HepG2 (cell line): ENCODE results near the gene SCAI. TPM values are rescaled to one million over a fixed set of nuclear protein-coding genes. Genes with fewer than 3 reads are reported as not detected.

Source experiments
- ATAC-seq: fragments of 200-7000 bp; cut with Tn5 transposase; 3 replicates; pipeline ENCODE4 v1.9.1; 2020; ENCODE audit warnings: mild to moderate bottlenecking, moderate library complexity
- BruUV-seq: library from RNA; stranded (reverse); fragments of 400-500 nt; replicated peaks from 2 replicates; lab custom pipeline; 2021; lab: Mats Ljungman, UMichigan
- CTCF ChIA-PET: fragments of 300-600 bp; formaldehyde crosslinking; extraction: SDS; loops from one replicate; lab custom pipeline; 2021; ENCODE audit warnings: low total read pairs, inconsistent platforms, low intra/inter-chr PET ratio; lab: Yijun Ruan, JAX
- POLR2A ChIA-PET: fragments of 350-600 bp; sonication (Branson Sonifier 250); formaldehyde crosslinking; loops from one replicate; lab custom pipeline; 2020; ENCODE audit warnings: antibody characterized with exemption, inconsistent platforms; lab: Yijun Ruan, JAX
- DNase-seq: peaks from one replicate; pipeline ENCODE4 v3.0.0-alpha.2; 2015; ENCODE audit warnings: low spot score
- FAIRE-seq: peaks from 3 replicates; lab custom pipeline; 2011; peaks lifted over from hg19 to GRCh38; lab: Jason Lieb, UNC
- H2AFZ ChIP-seq: one replicate; pipeline ENCODE4 v1.6.1; 2011; ENCODE audit warnings: low read length, inconsistent platforms
- H3K27ac ChIP-seq: fragments of 300-600 bp; 3 replicates; pipeline ENCODE4 v1.8.0; 2011; ENCODE audit warnings: mixed run types, mild to moderate bottlenecking, mixed read lengths, low read length, inconsistent platforms; ENCODE audit not compliant: insufficient read depth; ENCODE audit errors: extremely low read length
- H3K27me3 ChIP-seq, 2 experiments: fragments of 200-600 bp in 1 of 2; 2 replicates in 1 of 2; 3 replicates in 1 of 2; pipeline versions ENCODE4 v1.6.0 to v1.8.0; 2011; ENCODE audit warnings: low read length in 2 of 2, mild to moderate bottlenecking in 2 of 2, moderate library complexity in 2 of 2, inconsistent platforms in 1 of 2; ENCODE audit not compliant: insufficient read depth in 2 of 2, control insufficient read depth in 1 of 2
- H3K36me3 ChIP-seq, 2 experiments: fragments of 200-600 bp in 1 of 2; replicated peaks in 1 of 2; 2 replicates in 1 of 2; 3 replicates in 1 of 2; pipeline versions ENCODE4 v1.5.1 to v1.8.0; 2011; ENCODE audit warnings: low read length in 2 of 2, inconsistent platforms in 1 of 2; ENCODE audit not compliant: insufficient read depth in 2 of 2, control insufficient read depth in 1 of 2
- H3K4me1 ChIP-seq: 2 replicates; pipeline ENCODE4 v1.5.1; 2012; ENCODE audit warnings: low read length, inconsistent platforms; ENCODE audit not compliant: insufficient read depth
- H3K4me2 ChIP-seq: 2 replicates; pipeline ENCODE4 v1.6.0; 2011; ENCODE audit warnings: low read depth, low read length, inconsistent platforms
- H3K4me3 ChIP-seq, 3 experiments: fragments of 200-600 bp in 1 of 3; sonication (generic), shearing (Covaris generic) in 1 of 3; replicated peaks in 1 of 3; 2 replicates each; pipeline ENCODE4 v1.5.1; 2011 to 2016; ENCODE audit warnings: low read length in 3 of 3, inconsistent platforms in 2 of 3, low read depth in 2 of 3, mild to moderate bottlenecking in 2 of 3, control low read depth in 1 of 3, mixed read lengths in 1 of 3; ENCODE audit not compliant: insufficient read depth in 1 of 3
- H3K79me2 ChIP-seq: one replicate; pipeline ENCODE4 v1.6.1; 2011; ENCODE audit warnings: low read length, inconsistent platforms; ENCODE audit not compliant: insufficient read depth
- H3K9ac ChIP-seq: 2 replicates; pipeline ENCODE4 v1.6.0; 2011; ENCODE audit warnings: mild to moderate bottlenecking, low read depth, low read length, inconsistent platforms; ENCODE audit not compliant: insufficient read depth
- H3K9me3 ChIP-seq: 2 replicates; pipeline ENCODE4 v1.5.1; 2012; ENCODE audit warnings: mild to moderate bottlenecking, low read length
- H4K20me1 ChIP-seq: 2 replicates; pipeline ENCODE4 v1.6.0; 2011; ENCODE audit warnings: inconsistent platforms, mild to moderate bottlenecking, low read length, moderate library complexity; ENCODE audit not compliant: insufficient read depth
- FOXP1 ChIP-seq, 2 experiments: fragments of 450-650 bp in 1 of 2; IDR thresholded peaks; 2 replicates each; pipeline ENCODE4 v1.6.1; 2017 to 2018; ENCODE audit warnings: antibody characterized with exemption in 1 of 2
- HNRNPH1 ChIP-seq: fragments of 200-400 bp; formaldehyde crosslinking; optimal IDR thresholded peaks from 2 replicates; pipeline ENCODE3; 2017; ENCODE audit warnings: mild to moderate bottlenecking, low read depth, low read length
- POLR2G ChIP-seq: fragments of 200-400 bp; formaldehyde crosslinking; IDR thresholded peaks from 2 replicates; pipeline ENCODE4 v1.6.1; 2018; ENCODE audit warnings: mild to moderate bottlenecking, low read depth, low read length, moderate library complexity
- ZBTB7B ChIP-seq: sonication (generic); formaldehyde crosslinking; IDR thresholded peaks from 2 replicates; pipeline ENCODE4 v1.4.0; 2020; ENCODE audit warnings: missing genetic modification reagents
- ZNF629 ChIP-seq: sonication (generic); formaldehyde crosslinking; conservative IDR thresholded peaks from 2 replicates; pipeline ENCODE4 v1.5.0; 2020; ENCODE audit warnings: missing genetic modification reagents
- WGBS: methylation state at CpG from one replicate; pipeline ENCODE4 v1.1.6; 2017; ENCODE audit warnings: low lambda C conversion rate; 5-methylcytosine and 5-hydroxymethylcytosine counted together
- in situ Hi-C: cut with HindIII; loops from 2 replicates; pipeline ENCODE4 v1.10.0; 2017; ENCODE audit warnings: low pct_unique_long_range_greater_than_20kb; ENCODE audit not compliant: extremely low pct_ligation_motif_present
- intact Hi-C: fragments of 100-400 bp; cut with micrococcal nuclease; formaldehyde crosslinking; loops from one replicate; pipeline ENCODE4 v1.10.0; 2022; ENCODE audit not compliant: unreplicated experiment
- polyA plus RNA-seq, 8 experiments: library from polyadenylated mRNA; depleted of rRNA in 3 of 8; stranded (reverse) in 7 of 8; unstranded in 1 of 8; fragments of >200 nt; fragmentation: Illumina TruSeq in 4 of 8; extraction: Trizol in 4 of 8; gene quantifications; 2 replicates each; pipeline versions ENCODE4 v1.2.1 to v1.2.3, GENCODE V29; 2011 to 2016; ENCODE audit warnings: low read depth in 4 of 8, missing spikeins in 1 of 8, mixed read lengths in 1 of 8; ENCODE audit not compliant: insufficient read depth in 1 of 8
- total RNA-seq, 5 experiments: library from RNA; depleted of rRNA; stranded (reverse); fragments of >200 nt; fragmentation: Illumina TruSeq; extraction: Trizol; gene quantifications; 2 replicates each; pipeline ENCODE4 v1.2.3, GENCODE V29; 2016; ENCODE audit warnings: low read depth in 1 of 5
- TF ChIP-seq, protein P1 (sequence below): sonication (generic); formaldehyde crosslinking; IDR thresholded peaks from 2 replicates; pipeline ENCODE4 v1.8.0; 2022; ENCODE audit warnings: mild to moderate bottlenecking, missing genetic modification reagents, borderline replicate concordance

SCAI gene
- total and polyA plus RNA-seq, 2 of the 13 experiments (the other 11 are each of a cell fraction or from before 2014, with no cell fraction given): 4.4 to 8.4 TPM

DNA sequence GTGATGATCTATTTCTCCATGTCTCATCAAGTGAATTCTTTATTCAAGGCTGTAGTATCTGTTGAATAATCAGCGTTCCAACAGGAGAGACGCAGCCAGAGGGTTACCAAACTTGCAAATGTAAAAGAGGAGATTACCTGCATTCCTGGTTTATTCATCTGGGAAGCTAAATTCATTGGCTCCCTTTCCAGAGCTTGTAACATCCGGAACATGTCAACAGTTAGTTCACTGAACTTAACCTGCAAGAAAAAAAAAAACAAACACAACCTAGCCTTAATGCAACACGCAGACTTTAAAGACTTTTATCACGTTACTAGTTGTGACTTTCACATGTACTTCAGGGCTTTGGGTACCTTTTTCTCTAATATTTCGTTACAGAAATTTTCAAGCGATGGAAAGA, 140.0 kb downstream of the SCAI start:
- no peak for TF ChIP-seq FOXP1 (IDR thresholded peaks at IDR 0.05)
- TF ChIP-seq FOXP1 (CRISPR knock-in tag; IDR thresholded peaks at IDR 0.05): no peak
- TF ChIP-seq, protein P1, sequence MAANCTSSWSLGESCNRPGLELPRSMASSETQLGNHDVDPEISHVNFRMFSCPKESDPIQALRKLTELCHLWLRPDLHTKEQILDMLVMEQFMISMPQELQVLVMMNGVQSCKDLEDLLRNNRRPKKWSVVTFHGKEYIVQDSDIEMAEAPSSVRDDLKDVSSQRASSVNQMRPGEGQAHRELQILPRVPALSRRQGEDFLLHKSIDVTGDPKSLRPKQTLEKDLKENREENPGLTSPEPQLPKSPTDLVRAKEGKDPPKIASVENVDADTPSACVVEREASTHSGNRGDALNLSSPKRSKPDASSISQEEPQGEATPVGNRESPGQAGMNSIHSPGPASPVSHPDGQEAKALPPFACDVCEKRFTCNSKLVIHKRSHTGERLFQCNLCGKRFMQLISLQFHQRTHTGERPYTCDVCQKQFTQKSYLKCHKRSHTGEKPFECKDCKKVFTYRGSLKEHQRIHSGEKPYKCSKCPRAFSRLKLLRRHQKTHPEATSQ (CRISPR knock-in tag): no peak
- TF ChIP-seq HNRNPH1: no peak
- no peak for TF ChIP-seq POLR2G
- Histone ChIP-seq H3K4me2 (no peak overlapping the region), H3K36me3 (peaks cover 2 to 11% of the 10 kb centered on the region in 2 experiments; a peak in 3 of 5 replicates), H3K79me2 (no peaks in the 10 kb centered on the region), H4K20me1 (no peaks in the 10 kb centered on the region), H3K27ac (no peak overlapping the region), H3K4me3 (no peak overlapping the region), H3K27me3 (no peaks in the 10 kb centered on the region), H2AFZ (no peak overlapping the region), H3K9ac (no peak overlapping the region), H3K4me1 (no peaks in the 10 kb centered on the region), H3K9me3 (no peaks in the 10 kb centered on the region)
- ChIA-PET CTCF (no interaction called here), POLR2A (no interaction called here)
- intact Hi-C loops: no loop called here
- BruUV-seq: no TSS peak
- ATAC-seq: no peak
- no peak for FAIRE-seq
- in situ Hi-C loops: no loop called here
- 95% methylated on average over 7 of the region's 7 CpGs for WGBS
- DNase-seq: no peak

DNA sequence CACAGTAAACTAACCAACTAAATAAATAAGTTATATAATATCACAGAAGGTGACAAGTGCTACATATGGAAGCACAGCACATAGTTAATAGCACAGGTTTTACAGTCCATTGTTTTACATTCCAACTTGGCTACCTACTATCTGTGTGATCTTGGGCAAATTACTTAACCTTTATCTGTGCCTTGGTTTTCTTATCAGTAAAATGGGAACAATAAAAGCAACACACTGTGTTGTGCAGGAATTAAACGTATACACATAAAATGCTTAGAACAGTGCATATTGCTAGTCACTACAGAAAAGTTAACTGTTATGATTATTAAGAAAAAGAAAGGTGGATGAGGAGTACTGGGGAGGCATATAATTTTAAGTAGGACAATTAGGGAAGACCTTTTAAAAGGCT, 159.6 kb downstream of the SCAI start:
- no peak for FAIRE-seq
- no peak for DNase-seq
- Histone ChIP-seq H3K79me2 (no peaks in the 10 kb centered on the region), H3K27me3 (no peaks in the 10 kb centered on the region), H3K9ac (no peak overlapping the region), H3K4me1 (no peaks in the 10 kb centered on the region), H2AFZ (no peak overlapping the region), H3K4me2 (no peak overlapping the region), H3K4me3 (no peak overlapping the region), H4K20me1 (no peaks in the 10 kb centered on the region; the same call in 1 of the 2 replicates), H3K9me3 (no peaks in the 10 kb centered on the region), H3K27ac (no peak overlapping the region), H3K36me3 (peaks cover 0 to 11% of the 10 kb centered on the region in 2 experiments; a peak in 1 of 5 replicates)
- in situ Hi-C loops (no loop called here), intact Hi-C loops (no loop called here)
- POLR2A ChIA-PET: no interaction called here
- TF ChIP-seq ZNF629 (CRISPR knock-in tag) (peak; percentile 56), ZBTB7B (CRISPR knock-in tag) (no peak)
- BruUV-seq: no TSS peak
- ATAC-seq: no peak
- CTCF ChIA-PET: no interaction called here
- 100% methylated on average over 1 of the region's 1 CpG for WGBS
